Heart left ventricle (tissue), 13 donors: ENCODE measurements around the gene DBR1.

ENCODE experiments used
- CTCF ChIP-seq, 12 donors: fragments of 200-600 bp; sonication (generic) in 4 of 12; IDR thresholded peaks; one replicate each; pipeline versions ENCODE4 v1.5.0 to v1.8.0; 2018 to 2022; ENCODE audit warnings: antibody characterized with exemption in 12 of 12, mild to moderate bottlenecking in 5 of 12
- POLR2A ChIP-seq, 2 donors: fragments of 450-650 bp; IDR thresholded peaks; one replicate each; pipeline ENCODE4 v1.6.1; 2017; ENCODE audit warnings: antibody characterized with exemption in 2 of 2, mild to moderate bottlenecking in 2 of 2, moderate library complexity in 2 of 2
- donor health status: ischemic (EF 13 %, LVEDD 7.1; RV severe dilation, severe dysfunction).
- donor health status: DM: no; HTN: yes; CAD: no.
- donor health status: DM: no; HTN: no; CAD: no.
- donor health status: ischemic (EF 25% LVEDD 6.9; RV normal size, moderate dysfunction).
- donor health status: ischemic (EF 25% LVEDD 5.7; RV mildly dilated, moderate dysfunction).
- donor health status: ischemic (EF 35%, LVEDD 5.7; RV mildly dilated, moderate dysfunction).
- donor health status: nonischemic (EF 11% LVEDD 7.7; RV severe dilation, severe dysfunction).
- donor health status: DM: yes; HTN: yes; CAD: no.
- donor health status: PGD.
- donor health status: ischemic (EF 29% LVEDD 5.4; RV normal size, mild dysfunction).
- donor health status: nonischemic (EF 23%, LVEDD 6.1; RV moderate dilation, normal function).

GRCh38 chr3:138210528-138210927 lies 35.8 kb upstream of the DBR1 start:
- TF ChIP-seq POLR2A (IDR thresholded peaks at IDR 0.05) (no peak), CTCF (IDR thresholded peaks at IDR 0.05) (no peak)
